Omental fat pad (tissue), 4 donors: ENCODE data around the gene RCAN1. TPM values are rescaled to one million over a fixed set of nuclear protein-coding genes. Genes with fewer than 3 reads are reported as not detected.

ENCODE experiments used
- ATAC-seq: fragments of 150-250 bp; one replicate; pipeline ENCODE4 v1.9.1; 2016; ENCODE audit warnings: mild to moderate bottlenecking, moderate library complexity; ENCODE audit not compliant: low FRiP score
- DNase-seq: peaks from one replicate; pipeline ENCODE4 v3.0.0-alpha.2; 2019; ENCODE audit warnings: low spot score
- CTCF ChIP-seq, 3 donors: fragments of 450-650 bp; IDR thresholded peaks; one replicate each; pipeline ENCODE4 v1.5.1; 2016 to 2017; ENCODE audit warnings: antibody characterized with exemption in 3 of 3, mild to moderate bottlenecking in 3 of 3, moderate library complexity in 2 of 3
- total RNA-seq, 4 donors: library from RNA; depleted of rRNA; stranded (reverse); fragments of >200 nt; gene quantifications; one replicate each; pipeline ENCODE4 v1.1.0, GENCODE V29; 2016

Gene RCAN1
- total RNA-seq, 4 donors from 2014 or later, result 62.6 to 73.5 (median 68.7) TPM

- TF ChIP-seq CTCF (IDR thresholded peaks at IDR 0.05), result no peak
- DNase-seq (no peak), ATAC-seq (peak; percentile 19)
These were observed 90.0 kb downstream of the RCAN1 start for GRCh38 chr21:34524646-34525601.

GRCh38 chr21:34523019-34523555, 91.8 kb downstream of the RCAN1 start:
- TF ChIP-seq CTCF (IDR thresholded peaks at IDR 0.05), result no peak
- DNase-seq, result no peak
- no peak for ATAC-seq

GRCh38 chr21:34522284-34522683, 92.6 kb downstream of the RCAN1 start:
- TF ChIP-seq CTCF (IDR thresholded peaks at IDR 0.05), result no peak
- DNase-seq (no peak), ATAC-seq (no peak)

DNA sequence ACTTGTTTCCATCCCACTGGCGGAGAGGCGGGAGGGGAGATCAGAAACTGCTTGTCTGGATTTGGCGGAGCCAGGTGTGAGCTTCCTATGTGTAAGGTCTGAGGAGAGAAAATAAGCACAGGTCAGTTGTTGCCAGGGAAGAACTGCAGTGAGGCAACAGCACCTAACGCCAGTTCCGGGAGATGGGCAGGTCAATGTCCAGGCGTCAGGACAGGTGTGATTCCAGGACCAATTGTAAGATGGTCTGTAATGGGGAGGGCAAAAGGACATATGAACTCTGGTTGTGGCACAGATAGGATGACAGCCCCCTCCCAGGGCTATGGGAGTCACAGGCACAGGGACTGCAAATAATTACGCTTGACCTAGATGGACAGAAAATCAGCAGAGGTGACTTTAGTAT, 93.4 kb downstream of the RCAN1 start:
- TF ChIP-seq CTCF (IDR thresholded peaks at IDR 0.05), result no peak
- ATAC-seq (no peak), DNase-seq (no peak)

DNA sequence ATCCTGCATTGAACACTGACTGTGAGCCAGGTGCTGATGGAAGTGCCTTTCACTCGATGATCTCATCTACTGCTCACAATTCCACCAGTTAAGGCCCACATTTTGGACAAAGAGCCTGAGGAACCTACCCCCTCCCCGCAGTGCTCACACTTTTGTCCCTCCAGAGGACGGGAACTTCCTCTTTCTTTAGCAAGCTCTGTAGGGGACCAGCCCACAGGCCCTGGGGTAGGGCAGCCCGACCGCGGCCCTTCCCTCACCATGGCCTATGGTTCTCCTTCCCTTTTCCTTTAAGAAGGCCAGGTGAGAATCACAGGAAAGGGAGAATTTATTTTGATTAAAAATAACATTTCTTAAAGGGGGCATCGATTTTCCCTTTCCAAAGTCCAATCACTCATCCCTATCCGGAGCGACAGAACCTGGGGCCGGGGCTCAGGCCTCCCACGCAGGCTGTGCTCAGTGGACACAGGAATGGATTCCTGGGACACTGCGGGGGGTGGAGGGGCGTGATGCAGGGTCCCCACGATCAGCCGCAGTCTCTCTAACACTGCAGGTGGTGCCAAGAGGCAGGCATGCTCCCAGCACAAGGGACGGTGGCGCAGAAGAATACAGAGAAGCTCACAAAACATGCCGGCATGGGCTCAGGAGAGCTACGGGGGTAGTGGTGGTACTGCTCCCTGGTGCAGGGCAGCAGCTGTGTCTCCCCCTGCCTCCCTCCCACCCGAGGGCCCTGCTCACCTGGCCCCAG, 94.0 kb downstream of the RCAN1 start:
- DNase-seq (no peak), ATAC-seq (no peak)
- TF ChIP-seq CTCF (IDR thresholded peaks at IDR 0.05), result no peak

DNA sequence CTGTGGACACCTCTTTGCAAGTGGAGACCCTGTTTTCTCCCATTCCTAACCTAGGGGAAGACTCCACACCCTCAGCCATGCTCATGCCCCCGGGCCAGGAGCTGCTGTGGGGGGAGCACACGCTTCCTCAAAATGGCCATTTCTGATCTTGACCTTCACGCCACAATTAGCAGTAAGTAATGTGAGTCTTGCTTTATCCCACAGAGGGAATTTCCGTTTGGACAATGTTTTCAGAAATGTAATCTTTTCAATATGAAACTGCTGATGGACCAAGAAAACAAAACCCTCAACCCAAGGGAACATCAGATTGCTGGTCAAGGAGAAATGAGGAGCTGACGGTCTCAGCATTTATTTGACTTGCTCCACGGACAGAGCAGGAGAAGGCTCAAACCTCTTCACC, 94.6 kb downstream of the RCAN1 start:
- DNase-seq (no peak), ATAC-seq (no peak)
- TF ChIP-seq CTCF (IDR thresholded peaks at IDR 0.05), result no peak
